HepG2 (cell line): ENCODE measurements around the gene KCNIP3. TPM values are rescaled to one million over a fixed set of nuclear protein-coding genes. Genes with fewer than 3 reads are reported as not detected.

ENCODE experiments used
- ATAC-seq: fragments of 200-7000 bp; cut with Tn5 transposase; 3 replicates; pipeline ENCODE4 v1.9.1; 2020; ENCODE audit warnings: mild to moderate bottlenecking, moderate library complexity
- BruUV-seq: library from RNA; stranded (reverse); fragments of 400-500 nt; replicated peaks from 2 replicates; lab custom pipeline; 2021; lab: Mats Ljungman, UMichigan
- CTCF ChIA-PET: fragments of 300-600 bp; formaldehyde crosslinking; extraction: SDS; loops from one replicate; lab custom pipeline; 2021; ENCODE audit warnings: low total read pairs, inconsistent platforms, low intra/inter-chr PET ratio; lab: Yijun Ruan, JAX
- POLR2A ChIA-PET: fragments of 350-600 bp; sonication (Branson Sonifier 250); formaldehyde crosslinking; loops from one replicate; lab custom pipeline; 2020; ENCODE audit warnings: antibody characterized with exemption, inconsistent platforms; lab: Yijun Ruan, JAX
- DNase-seq: peaks from one replicate; pipeline ENCODE4 v3.0.0-alpha.2; 2015; ENCODE audit warnings: low spot score
- FAIRE-seq: peaks from 3 replicates; lab custom pipeline; 2011; peaks lifted over from hg19 to GRCh38; lab: Jason Lieb, UNC
- H2AFZ ChIP-seq: one replicate; pipeline ENCODE4 v1.6.1; 2011; ENCODE audit warnings: low read length, inconsistent platforms
- H3K27ac ChIP-seq: fragments of 300-600 bp; 3 replicates; pipeline ENCODE4 v1.8.0; 2011; ENCODE audit warnings: mixed run types, mild to moderate bottlenecking, mixed read lengths, low read length, inconsistent platforms; ENCODE audit not compliant: insufficient read depth; ENCODE audit errors: extremely low read length
- H3K27me3 ChIP-seq, 2 experiments: fragments of 200-600 bp in 1 of 2; 2 replicates in 1 of 2; 3 replicates in 1 of 2; pipeline versions ENCODE4 v1.6.0 to v1.8.0; 2011; ENCODE audit warnings: low read length in 2 of 2, mild to moderate bottlenecking in 2 of 2, moderate library complexity in 2 of 2, inconsistent platforms in 1 of 2; ENCODE audit not compliant: insufficient read depth in 2 of 2, control insufficient read depth in 1 of 2
- H3K36me3 ChIP-seq, 2 experiments: fragments of 200-600 bp in 1 of 2; replicated peaks in 1 of 2; 2 replicates in 1 of 2; 3 replicates in 1 of 2; pipeline versions ENCODE4 v1.5.1 to v1.8.0; 2011; ENCODE audit warnings: low read length in 2 of 2, inconsistent platforms in 1 of 2; ENCODE audit not compliant: insufficient read depth in 2 of 2, control insufficient read depth in 1 of 2
- H3K4me1 ChIP-seq: 2 replicates; pipeline ENCODE4 v1.5.1; 2012; ENCODE audit warnings: low read length, inconsistent platforms; ENCODE audit not compliant: insufficient read depth
- H3K4me2 ChIP-seq: 2 replicates; pipeline ENCODE4 v1.6.0; 2011; ENCODE audit warnings: low read depth, low read length, inconsistent platforms
- H3K4me3 ChIP-seq, 3 experiments: fragments of 200-600 bp in 1 of 3; sonication (generic), shearing (Covaris generic) in 1 of 3; replicated peaks in 1 of 3; 2 replicates each; pipeline ENCODE4 v1.5.1; 2011 to 2016; ENCODE audit warnings: low read length in 3 of 3, inconsistent platforms in 2 of 3, low read depth in 2 of 3, mild to moderate bottlenecking in 2 of 3, control low read depth in 1 of 3, mixed read lengths in 1 of 3; ENCODE audit not compliant: insufficient read depth in 1 of 3
- H3K79me2 ChIP-seq: one replicate; pipeline ENCODE4 v1.6.1; 2011; ENCODE audit warnings: low read length, inconsistent platforms; ENCODE audit not compliant: insufficient read depth
- H3K9ac ChIP-seq: 2 replicates; pipeline ENCODE4 v1.6.0; 2011; ENCODE audit warnings: mild to moderate bottlenecking, low read depth, low read length, inconsistent platforms; ENCODE audit not compliant: insufficient read depth
- H3K9me3 ChIP-seq: 2 replicates; pipeline ENCODE4 v1.5.1; 2012; ENCODE audit warnings: mild to moderate bottlenecking, low read length
- H4K20me1 ChIP-seq: 2 replicates; pipeline ENCODE4 v1.6.0; 2011; ENCODE audit warnings: inconsistent platforms, mild to moderate bottlenecking, low read length, moderate library complexity; ENCODE audit not compliant: insufficient read depth
- ATM ChIP-seq: fragments of 450-650 bp; IDR thresholded peaks from 2 replicates; pipeline ENCODE4 v1.7.1; 2017; ENCODE audit warnings: mild to moderate bottlenecking, borderline replicate concordance
- CTCF ChIP-seq: sonication (generic); formaldehyde crosslinking; IDR thresholded peaks from 2 replicates; pipeline ENCODE4 v1.5.0; 2020; ENCODE audit warnings: mild to moderate bottlenecking, missing genetic modification reagents, moderate library complexity
- EED ChIP-seq: sonication (generic); formaldehyde crosslinking; IDR thresholded peaks from 2 replicates; pipeline ENCODE4 v1.5.0; 2020; ENCODE audit warnings: mild to moderate bottlenecking, missing genetic modification reagents
- ESRRA ChIP-seq: sonication (generic); formaldehyde crosslinking; IDR thresholded peaks from 2 replicates; pipeline ENCODE4 v1.5.1; 2020; ENCODE audit warnings: mild to moderate bottlenecking, low read depth, missing genetic modification reagents
- HNF1B ChIP-seq: sonication (generic); formaldehyde crosslinking; IDR thresholded peaks from 2 replicates; pipeline ENCODE4 v1.5.1; 2020; ENCODE audit warnings: mild to moderate bottlenecking, moderate library complexity, missing genetic modification reagents
- IRF9 ChIP-seq: sonication (generic); formaldehyde crosslinking; IDR thresholded peaks from 2 replicates; pipeline ENCODE4 v1.8.0; 2022; ENCODE audit warnings: missing genetic modification reagents, mild to moderate bottlenecking, borderline replicate concordance
- KDM2A ChIP-seq: sonication (generic); formaldehyde crosslinking; IDR thresholded peaks from 2 replicates; pipeline ENCODE4 v1.4.0; 2020; ENCODE audit warnings: low read depth, missing genetic modification reagents, borderline replicate concordance
- MXD3 ChIP-seq: IDR thresholded peaks from 2 replicates; pipeline ENCODE4 v1.6.1; 2016; ENCODE audit warnings: mild to moderate bottlenecking, missing biosample characterization, missing genetic modification reagents
- PHF20 ChIP-seq: sonication (generic); formaldehyde crosslinking; IDR thresholded peaks from 2 replicates; pipeline ENCODE4 v1.5.0; 2020; ENCODE audit warnings: mild to moderate bottlenecking, missing genetic modification reagents
- STAG1 ChIP-seq: sonication (generic); formaldehyde crosslinking; IDR thresholded peaks from 2 replicates; pipeline ENCODE4 v1.4.0; 2020; ENCODE audit warnings: missing genetic modification reagents
- ZNF687 ChIP-seq: sonication (generic); formaldehyde crosslinking; IDR thresholded peaks from 2 replicates; pipeline ENCODE4 v1.5.1; 2020; ENCODE audit warnings: mild to moderate bottlenecking, missing genetic modification reagents, moderate library complexity
- WGBS: methylation state at CpG from one replicate; pipeline ENCODE4 v1.1.6; 2017; ENCODE audit warnings: low lambda C conversion rate; 5-methylcytosine and 5-hydroxymethylcytosine counted together
- in situ Hi-C: cut with HindIII; loops from 2 replicates; pipeline ENCODE4 v1.10.0; 2017; ENCODE audit warnings: low pct_unique_long_range_greater_than_20kb; ENCODE audit not compliant: extremely low pct_ligation_motif_present
- intact Hi-C: fragments of 100-400 bp; cut with micrococcal nuclease; formaldehyde crosslinking; loops from one replicate; pipeline ENCODE4 v1.10.0; 2022; ENCODE audit not compliant: unreplicated experiment
- polyA plus RNA-seq, 8 experiments: library from polyadenylated mRNA; depleted of rRNA in 3 of 8; stranded (reverse) in 7 of 8; unstranded in 1 of 8; fragments of >200 nt; fragmentation: Illumina TruSeq in 4 of 8; extraction: Trizol in 4 of 8; gene quantifications; 2 replicates each; pipeline versions ENCODE4 v1.2.1 to v1.2.3, GENCODE V29; 2011 to 2016; ENCODE audit warnings: low read depth in 4 of 8, missing spikeins in 1 of 8, mixed read lengths in 1 of 8; ENCODE audit not compliant: insufficient read depth in 1 of 8
- total RNA-seq, 5 experiments: library from RNA; depleted of rRNA; stranded (reverse); fragments of >200 nt; fragmentation: Illumina TruSeq; extraction: Trizol; gene quantifications; 2 replicates each; pipeline ENCODE4 v1.2.3, GENCODE V29; 2016; ENCODE audit warnings: low read depth in 1 of 5

The KCNIP3 gene
- total and polyA plus RNA-seq, 2 of the 13 experiments (the other 11 are each of a cell fraction or from before 2014, with no cell fraction given) = not detected

- intact Hi-C loops = loop anchor here (1.0 kb wide), 1 partner anchor 21 kb away; no protein-coding TSS in a partner anchor
- TF ChIP-seq HNF1B (CRISPR knock-in tag) (0 out of 2 replicates have a peak, but pooled peaks have one; percentile 31), ZNF687 (CRISPR knock-in tag) (peak; percentile 25; the same call in 1 of the 2 replicates), PHF20 (CRISPR knock-in tag) (no peak), EED (0 out of 2 replicates have a peak, but pooled peaks have one; percentile 16), MXD3 (CRISPR knock-in tag) (0 out of 2 replicates have a peak, but pooled peaks have one; percentile 0), IRF9 (CRISPR knock-in tag) (0 out of 2 replicates have a peak, but pooled peaks have one; percentile 14), STAG1 (CRISPR knock-in tag) (peak; percentile 61), ESRRA (CRISPR knock-in tag) (no peak), CTCF (CRISPR knock-in tag) (peak; percentile 74), ATM (no peak), KDM2A (CRISPR knock-in tag) (peak; percentile 49; the same call in 1 of the 2 replicates)
These were observed 26.4 kb downstream of the KCNIP3 start for GRCh38 chr2:95323347-95324155.

More at GRCh38 chr2:95323347-95324155, 26.4 kb downstream of the KCNIP3 start:
- no peak overlapping the region for H2AFZ ChIP-seq
- FAIRE-seq (peak; percentile 18), DNase-seq (peak; percentile 25), ATAC-seq (peak; percentile 87)
- no peak overlapping the region for H3K4me2 ChIP-seq
- no TSS peak for BruUV-seq
- H3K4me1 ChIP-seq = no peaks in the 10 kb centered on the region
- no peaks in the 10 kb centered on the region for H3K79me2 ChIP-seq
- no peak overlapping the region for H3K4me3 ChIP-seq
- no peaks in the 10 kb centered on the region; the same call in 1 of the 2 replicates for H4K20me1 ChIP-seq
- in situ Hi-C loops = no loop called here
- no peaks in the 10 kb centered on the region for H3K36me3 ChIP-seq
- peaks cover 4 to 38% of the 10 kb centered on the region in 2 experiments; a peak in 4 of 5 replicates for H3K27me3 ChIP-seq
- ChIA-PET CTCF (interaction anchor here (1.2 kb wide), 1 partner anchor 405 kb away, joined by 3 read pairs; no protein-coding TSS in a partner anchor), POLR2A (no interaction called here)
- no peak overlapping the region for H3K9ac ChIP-seq
- H3K27ac ChIP-seq = no peak overlapping the region
- H3K9me3 ChIP-seq = no peaks in the 10 kb centered on the region
- WGBS = 19% methylated on average over 18 of the region's 26 CpGs
